HG02943 (cell line): ENCODE data around the gene KBTBD3.
"Not testable (repeated sequence)": the region's sequence is repeated elsewhere in the genome, so short reads cannot be mapped to it uniquely, and the experiment has no call there.

Source experiments
- ATAC-seq: cut with Tn5 transposase; IDR thresholded peaks from one replicate; pipeline ENCODE4 v1.9.1; 2021; ENCODE audit warnings: mild to moderate bottlenecking, low read depth, moderate library complexity; ENCODE audit not compliant: unreplicated experiment

Gene KBTBD3

DNA sequence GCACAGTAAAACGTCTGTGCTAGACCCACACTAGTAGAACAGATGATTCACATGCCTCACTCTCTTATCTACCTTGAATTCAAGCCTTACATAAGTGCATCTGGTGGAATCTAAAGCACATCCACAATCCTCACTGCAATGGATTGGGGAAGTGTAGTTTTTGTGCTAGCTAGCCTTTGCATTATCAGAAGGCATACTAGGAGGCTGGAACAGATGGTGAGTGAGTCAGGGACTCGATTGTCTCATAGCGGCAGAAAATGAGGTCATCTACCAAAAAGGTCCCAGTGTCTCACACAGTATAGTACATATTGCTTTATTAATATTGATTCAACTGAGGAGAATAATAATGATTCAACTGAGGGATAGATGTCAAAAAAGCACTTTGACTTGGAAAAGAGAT is 64.4 kb downstream of the KBTBD3 start:
- no peak for ATAC-seq

DNA sequence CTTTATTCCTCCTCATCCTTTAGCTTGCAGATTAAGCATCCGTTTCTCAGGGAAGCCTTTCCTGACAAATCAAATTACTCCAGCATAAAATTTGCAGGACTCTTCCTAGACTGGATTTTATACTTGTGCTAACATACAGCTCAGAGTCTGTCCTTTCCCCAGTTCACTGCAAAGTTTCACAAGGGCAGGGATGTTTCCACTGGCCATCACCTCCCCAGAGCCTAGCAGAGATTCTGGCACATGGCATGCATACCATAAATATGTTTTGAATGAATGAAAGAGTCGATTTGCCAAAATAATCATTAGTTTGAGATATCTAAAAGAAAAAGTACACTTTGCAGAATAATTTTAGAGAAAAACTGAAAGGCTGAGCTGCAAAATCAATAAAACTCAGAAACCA is 65.7 kb downstream of the KBTBD3 start:
- no peak for ATAC-seq

GRCh38 chr11:106003094-106003493 is 74.1 kb downstream of the KBTBD3 start:
- not testable (repeated sequence) for ATAC-seq

DNA sequence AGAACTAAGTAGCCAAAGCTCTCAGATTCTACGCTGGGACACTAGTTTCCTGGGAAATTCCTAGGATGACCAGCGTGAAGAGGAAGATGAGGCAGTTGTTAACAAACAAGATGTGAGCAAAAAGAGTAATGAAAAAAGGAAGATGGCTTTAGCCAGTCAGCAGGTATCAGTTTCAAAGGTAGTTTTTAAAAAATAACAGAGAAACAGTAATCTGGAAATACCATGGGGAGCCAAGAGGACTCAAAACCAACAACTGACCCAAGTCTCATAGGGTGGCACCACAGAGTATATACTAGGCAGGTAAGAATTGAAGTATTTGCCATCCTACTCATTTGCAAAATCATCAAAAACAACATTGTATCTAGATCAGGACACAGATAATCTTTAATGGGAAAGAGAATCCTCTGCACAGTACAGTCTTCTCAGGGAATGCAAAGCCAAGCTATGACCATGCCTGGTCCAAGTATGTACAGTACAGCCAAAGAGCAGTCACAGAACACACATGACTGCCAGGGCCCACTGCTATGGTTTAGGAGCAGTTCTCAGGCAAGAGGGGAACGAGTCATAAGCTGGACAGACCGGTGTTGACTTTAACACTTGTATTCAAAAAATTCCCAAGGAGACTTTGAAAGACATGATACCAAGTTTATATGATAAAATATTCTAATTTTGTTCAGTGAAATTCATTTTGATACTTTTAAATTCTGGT is 75.7 kb downstream of the KBTBD3 start:
- no peak for ATAC-seq
